Measurements from ENCODE around the gene RPH3AL.
"Not testable (repeated sequence)": the region's sequence is repeated elsewhere in the genome, so short reads cannot be mapped to it uniquely, and the experiment has no call there.

RPH3AL gene

GRCh38 chr17:282912-283882 lies 69.4 kb downstream of the RPH3AL start:
- DNase-seq (ENCODE audit: low read depth in 2 of 3, low spot score in 1 of 3): no peak

- no peak for DNase-seq (ENCODE audit: low read depth in 2 of 3, low spot score in 1 of 3)
These were observed 70.4 kb downstream of the RPH3AL start for GRCh38 chr17:282000-282911.

GRCh38 chr17:281365-281999 lies 71.1 kb downstream of the RPH3AL start:
- DNase-seq (ENCODE audit: low read depth in 2 of 3, low spot score in 1 of 3): no peak

GRCh38 chr17:280901-281300 lies 71.7 kb downstream of the RPH3AL start:
- DNase-seq (ENCODE audit: low read depth in 2 of 3, low spot score in 1 of 3): no peak

DNA sequence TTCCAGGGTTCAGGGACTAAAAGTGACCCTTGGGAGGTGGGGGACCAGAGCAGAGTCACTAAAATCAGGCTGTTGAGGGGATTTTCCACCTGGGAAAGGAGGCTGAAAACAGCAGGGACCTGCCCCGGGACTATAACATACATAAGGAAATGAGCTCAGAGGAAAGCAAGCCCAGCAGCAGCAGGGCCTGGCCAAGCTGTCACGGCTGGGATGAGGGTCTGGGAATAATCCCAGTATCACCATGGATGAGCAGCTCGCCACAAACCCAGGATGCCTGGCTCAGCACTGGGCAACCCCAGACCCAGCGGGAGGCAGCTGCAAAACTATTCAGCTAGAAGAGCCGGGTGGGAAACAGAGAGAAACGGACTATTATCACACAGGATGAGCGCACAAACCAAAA lies 72.4 kb downstream of the RPH3AL start:
- DNase-seq (ENCODE audit: low read depth in 2 of 3, low spot score in 1 of 3): no peak

GRCh38 chr17:279776-280175 lies 72.8 kb downstream of the RPH3AL start:
- no peak for DNase-seq (ENCODE audit: low read depth in 2 of 3, low spot score in 1 of 3)

DNA sequence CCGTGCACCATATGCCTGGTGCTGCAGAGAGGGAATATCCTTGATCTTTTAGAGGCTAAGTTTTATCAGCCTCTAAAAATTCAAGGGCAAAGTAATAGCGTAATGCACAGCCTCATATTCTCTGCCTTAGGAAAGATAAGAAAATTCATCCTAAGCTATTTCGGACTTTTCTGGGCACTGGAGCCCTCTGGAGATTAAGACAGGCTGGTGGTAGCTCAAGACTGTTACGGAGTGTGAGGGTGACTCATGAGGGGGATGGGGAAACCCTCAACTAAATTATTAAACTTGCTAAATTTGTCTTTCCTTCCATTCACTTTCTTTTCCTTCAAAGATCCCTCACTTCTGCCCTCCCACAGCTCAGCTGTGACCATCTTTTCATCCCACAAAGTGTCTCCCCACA lies 73.3 kb downstream of the RPH3AL start:
- DNase-seq (ENCODE audit: low read depth in 2 of 3, low spot score in 1 of 3): no peak

DNA sequence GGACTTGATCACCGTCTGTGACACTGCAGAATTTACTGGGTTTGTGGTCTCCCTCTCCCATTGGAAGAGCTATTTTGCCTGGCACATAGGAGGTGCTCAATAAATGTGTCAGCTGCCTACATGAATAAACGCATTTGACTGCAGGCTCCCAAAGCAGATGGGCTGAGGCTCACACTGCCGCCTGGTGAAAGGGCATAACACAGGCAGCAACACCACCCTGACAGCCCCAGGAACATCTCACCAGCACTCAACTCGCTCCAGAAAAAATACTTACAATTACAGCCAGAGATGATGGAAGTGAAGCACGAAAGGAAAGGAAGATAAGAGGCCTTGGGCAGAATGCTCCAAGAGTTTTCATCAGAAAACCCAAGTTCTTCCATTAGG lies 73.9 kb downstream of the RPH3AL start:
- DNase-seq (ENCODE audit: low read depth in 2 of 3, low spot score in 1 of 3): no peak

GRCh38 chr17:278055-278675 lies 74.4 kb downstream of the RPH3AL start:
- DNase-seq (ENCODE audit: low read depth in 2 of 3, low spot score in 1 of 3): no peak

DNA sequence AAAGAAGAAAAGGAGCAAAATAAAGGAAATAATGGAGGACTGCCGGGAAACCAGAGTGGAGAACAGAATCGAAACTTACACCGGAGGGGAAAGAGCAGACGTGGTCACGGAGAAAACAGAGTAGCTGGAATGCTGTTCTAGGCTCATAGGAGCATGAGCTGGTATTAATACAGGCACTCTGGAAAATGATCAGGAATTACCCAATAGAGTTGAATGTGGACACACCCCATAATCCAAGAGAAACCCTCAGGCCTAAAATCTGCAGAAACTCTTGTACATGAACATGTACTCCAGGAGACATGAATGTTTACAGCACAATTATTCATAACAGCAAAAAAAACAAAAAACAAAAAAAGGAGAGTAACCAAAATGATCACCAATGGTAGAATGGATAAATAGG lies 77.7 kb downstream of the RPH3AL start:
- DNase-seq (ENCODE audit: low read depth in 2 of 3, low spot score in 1 of 3): no peak

GRCh38 chr17:273981-274832 lies 78.4 kb downstream of the RPH3AL start:
- no peak for DNase-seq (ENCODE audit: low read depth in 2 of 3, low spot score in 1 of 3)

DNA sequence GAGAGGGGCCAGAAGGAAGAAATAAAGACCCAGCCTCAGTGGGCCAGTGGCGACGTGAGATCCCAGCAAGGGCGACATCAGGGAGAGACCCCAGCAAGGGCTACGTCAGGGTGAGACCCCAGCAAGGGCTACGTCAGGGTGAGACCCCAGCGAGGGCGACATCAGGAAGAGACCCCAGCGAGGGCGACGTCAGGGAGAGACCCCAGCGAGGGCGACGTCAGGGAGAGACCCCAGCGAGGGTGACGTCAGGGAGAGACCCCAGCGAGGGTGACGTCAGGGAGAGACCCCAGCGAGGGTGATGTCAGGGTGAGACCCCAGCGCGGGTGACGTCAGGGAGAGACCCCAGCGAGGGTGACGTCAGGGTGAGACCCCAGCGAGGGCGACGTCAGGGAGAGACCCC lies 79.8 kb downstream of the RPH3AL start:
- not testable (repeated sequence) for DNase-seq (ENCODE audit: low read depth in 2 of 3, low spot score in 1 of 3)

- not testable (repeated sequence) for DNase-seq (ENCODE audit: low read depth in 2 of 3, low spot score in 1 of 3)
These were observed 80.5 kb downstream of the RPH3AL start for GRCh38 chr17:271928-272623.

DNA sequence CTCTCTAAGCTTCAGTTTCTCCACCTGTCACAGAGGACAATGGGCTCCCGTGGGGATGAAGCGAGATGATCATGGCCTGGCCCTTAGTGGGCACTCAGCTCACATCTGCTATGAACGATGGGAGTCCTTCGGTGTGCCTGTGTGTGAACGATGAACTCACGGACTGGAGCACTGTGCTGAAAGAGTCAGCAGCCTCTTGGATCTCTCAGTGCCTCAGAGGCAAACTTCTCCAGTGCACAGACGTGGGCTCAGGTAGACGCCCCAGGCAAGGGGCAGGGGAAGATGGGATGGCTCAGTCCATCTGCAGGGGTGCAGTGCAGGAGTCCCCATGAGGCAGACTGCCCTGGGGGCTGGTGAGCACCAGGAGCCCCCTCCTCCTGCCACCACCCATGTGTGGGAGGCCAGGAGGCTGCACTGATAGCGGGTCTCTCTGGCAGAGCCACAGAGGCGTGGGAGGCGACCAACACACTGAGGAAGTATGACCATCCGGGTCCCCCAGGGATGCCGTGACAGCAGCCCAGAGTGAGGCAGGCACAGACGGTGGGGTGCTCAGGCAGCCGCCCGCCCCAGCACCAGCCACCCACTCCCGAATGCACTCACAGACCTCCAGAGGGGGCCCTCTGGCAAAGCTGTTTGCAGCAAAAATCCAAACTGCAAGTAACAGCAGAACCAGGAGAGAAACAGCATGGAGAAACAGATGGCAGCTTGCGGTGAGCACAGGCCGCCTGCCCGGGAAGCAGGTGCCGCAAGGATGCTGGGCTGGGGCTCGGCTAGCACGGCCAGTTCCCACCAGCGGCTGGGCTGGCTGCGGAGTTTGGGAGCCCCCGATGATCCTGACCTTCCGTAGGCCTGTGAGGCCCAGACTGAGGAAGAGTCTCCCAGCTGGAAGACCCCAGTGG lies 82.7 kb downstream of the RPH3AL start:
- DNase-seq (ENCODE audit: low read depth in 2 of 3, low spot score in 1 of 3): no peak

GRCh38 chr17:266701-267667 lies 85.6 kb downstream of the RPH3AL start:
- no peak for DNase-seq (ENCODE audit: low read depth in 2 of 3, low spot score in 1 of 3)

DNA sequence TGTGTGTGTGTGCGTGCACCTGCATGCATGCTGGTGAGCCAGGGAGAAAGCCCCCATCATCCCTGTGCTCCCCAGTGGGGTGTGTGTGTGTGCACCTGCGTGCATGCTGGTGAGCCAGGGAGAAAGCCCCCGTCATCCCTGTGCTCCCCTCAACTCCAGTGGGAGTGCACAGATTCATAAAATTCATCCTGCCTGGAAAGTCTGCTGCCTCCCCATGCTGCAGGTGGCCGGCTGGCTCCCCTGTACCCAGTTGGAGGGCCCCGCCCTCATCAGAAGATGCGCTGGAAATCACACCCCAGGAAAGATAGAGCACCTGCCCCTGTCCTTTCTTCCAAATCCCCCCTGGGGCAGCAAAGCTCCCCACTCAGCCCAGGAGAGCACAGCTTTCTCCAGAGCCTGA lies 86.4 kb downstream of the RPH3AL start:
- no peak for DNase-seq (ENCODE audit: low read depth in 2 of 3, low spot score in 1 of 3)

GRCh38 chr17:265718-266117 lies 86.9 kb downstream of the RPH3AL start:
- no peak for DNase-seq (ENCODE audit: low read depth in 2 of 3, low spot score in 1 of 3)

All from stimulated activated CD4-positive, alpha-beta T cell treated with anti-CD3 and anti-CD28 coated beads, Interleukin-12 subunit alpha, Interleukin-12 subunit beta, amount 100 ng/mL, for 48 hours (primary cell).